GM12872 (cell line): ENCODE results near the gene LMO2.

Experiments
- TF ChIP-seq, protein P1 (sequence below): IDR thresholded peaks from 3 replicates; pipeline ENCODE4 v1.5.1; 2011; ENCODE audit warnings: low read depth, mild to moderate bottlenecking, low read length, moderate library complexity; ENCODE audit not compliant: insufficient read depth

Gene LMO2

GRCh38 chr11:33910296-33910957 lies 18.6 kb upstream of the LMO2 start:
- TF ChIP-seq, protein P1, sequence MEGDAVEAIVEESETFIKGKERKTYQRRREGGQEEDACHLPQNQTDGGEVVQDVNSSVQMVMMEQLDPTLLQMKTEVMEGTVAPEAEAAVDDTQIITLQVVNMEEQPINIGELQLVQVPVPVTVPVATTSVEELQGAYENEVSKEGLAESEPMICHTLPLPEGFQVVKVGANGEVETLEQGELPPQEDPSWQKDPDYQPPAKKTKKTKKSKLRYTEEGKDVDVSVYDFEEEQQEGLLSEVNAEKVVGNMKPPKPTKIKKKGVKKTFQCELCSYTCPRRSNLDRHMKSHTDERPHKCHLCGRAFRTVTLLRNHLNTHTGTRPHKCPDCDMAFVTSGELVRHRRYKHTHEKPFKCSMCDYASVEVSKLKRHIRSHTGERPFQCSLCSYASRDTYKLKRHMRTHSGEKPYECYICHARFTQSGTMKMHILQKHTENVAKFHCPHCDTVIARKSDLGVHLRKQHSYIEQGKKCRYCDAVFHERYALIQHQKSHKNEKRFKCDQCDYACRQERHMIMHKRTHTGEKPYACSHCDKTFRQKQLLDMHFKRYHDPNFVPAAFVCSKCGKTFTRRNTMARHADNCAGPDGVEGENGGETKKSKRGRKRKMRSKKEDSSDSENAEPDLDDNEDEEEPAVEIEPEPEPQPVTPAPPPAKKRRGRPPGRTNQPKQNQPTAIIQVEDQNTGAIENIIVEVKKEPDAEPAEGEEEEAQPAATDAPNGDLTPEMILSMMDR: no peak

DNA sequence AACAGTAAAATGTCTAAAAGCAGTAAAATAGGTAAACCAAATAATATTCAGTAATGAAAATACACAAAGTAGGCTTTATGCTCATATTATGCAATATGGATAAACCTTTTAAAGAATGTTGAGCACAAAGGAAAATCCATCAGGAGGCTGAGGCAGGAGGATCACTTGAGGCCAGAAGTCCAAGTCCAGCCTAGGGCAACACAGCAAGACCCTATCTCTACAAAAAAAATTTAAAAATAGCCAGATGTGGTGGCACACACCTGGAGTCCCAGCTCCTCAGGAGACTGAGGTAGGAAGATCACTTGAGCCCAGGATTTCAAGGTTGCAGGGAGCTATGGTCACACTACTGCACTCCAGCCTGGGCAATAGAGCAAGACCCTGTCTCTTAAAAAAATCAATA lies 17.7 kb upstream of the LMO2 start:
- TF ChIP-seq, protein P1: no peak

- TF ChIP-seq, protein P1: no peak
Measured at GRCh38 chr11:33909150-33909549, 17.3 kb upstream of the LMO2 start.

DNA sequence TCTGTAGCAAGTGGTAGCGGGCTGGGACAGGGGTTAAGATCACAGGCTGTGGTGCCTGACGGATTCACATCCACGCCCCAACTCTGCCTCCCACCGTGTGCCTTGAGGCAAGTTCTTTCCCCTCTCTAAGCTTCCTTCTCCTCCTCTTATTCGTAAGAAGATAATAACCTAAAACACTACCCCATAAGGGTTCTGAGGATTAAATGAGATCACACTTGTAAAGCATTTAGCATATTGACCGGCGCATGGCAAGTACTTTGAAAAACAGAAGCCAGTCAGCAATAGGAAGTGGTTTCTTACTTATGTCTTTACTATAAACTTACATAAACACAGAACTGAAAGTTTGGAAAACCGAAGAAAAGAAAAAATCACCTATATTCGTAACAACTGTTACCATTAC lies 15.5 kb upstream of the LMO2 start:
- TF ChIP-seq, protein P1: no peak

- TF ChIP-seq, protein P1: no peak
Measured at GRCh38 chr11:33906484-33907186, 14.8 kb upstream of the LMO2 start.

- TF ChIP-seq, protein P1: no peak
Measured at GRCh38 chr11:33904102-33904501, 12.2 kb upstream of the LMO2 start.

GRCh38 chr11:33900159-33900840 lies 8.4 kb upstream of the LMO2 start:
- TF ChIP-seq, protein P1: no peak
